Left renal cortex interstitium (tissue), 4 donors: ENCODE measurements around the gene HDHD3. TPM values are rescaled to one million over a fixed set of nuclear protein-coding genes. Genes with fewer than 3 reads are reported as not detected.
"Not testable (repeated sequence)": the region's sequence is repeated elsewhere in the genome, so short reads cannot be mapped to it uniquely, and the experiment has no call there.

Experiments
- DNase-seq, 4 donors: peaks; one replicate each; pipeline ENCODE4 v3.0.0-alpha.2; 2013; ENCODE audit warnings: low read depth in 4 of 4, low spot score in 2 of 4, missing footprints in 1 of 4
- polyA plus RNA-seq, 4 donors: library from polyadenylated mRNA; unstranded; fragments of 120-200 nt; gene quantifications; one replicate each; pipeline ENCODE4 v1.2.1, GENCODE V29; 2013; ENCODE audit not compliant: insufficient read length in 4 of 4

HDHD3 gene
- polyA plus RNA-seq, 4 donors, result 31.3 to 49.3 (median 38.1) TPM

- no peak for DNase-seq
These were observed 13.6 kb upstream of the HDHD3 start for GRCh38 chr9:113390192-113390960.

DNA sequence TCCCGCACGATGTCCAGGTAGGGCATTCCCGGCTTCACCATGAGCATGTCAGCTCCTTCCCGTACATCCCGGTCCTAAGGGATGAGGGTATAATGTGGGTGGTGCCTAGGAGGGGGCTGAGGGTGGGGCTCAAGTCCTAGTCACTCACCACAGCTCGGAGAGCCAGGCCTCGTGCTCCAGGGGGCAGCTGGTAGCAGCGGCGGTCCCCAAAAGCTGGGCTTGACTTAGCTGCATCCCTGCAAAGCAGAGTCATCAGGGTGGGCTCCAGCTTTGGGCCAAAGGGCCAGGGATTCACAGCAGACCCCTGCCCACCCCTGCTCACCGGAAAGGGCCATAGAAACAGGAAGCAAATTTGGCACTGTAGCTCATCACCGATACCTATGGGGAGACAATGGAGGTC lies 12.7 kb upstream of the HDHD3 start:
- no peak for DNase-seq

- no peak for DNase-seq
These were observed 12.0 kb upstream of the HDHD3 start for GRCh38 chr9:113388833-113389232.

GRCh38 chr9:113387560-113388230 lies 10.9 kb upstream of the HDHD3 start:
- DNase-seq, result no peak

- no peak for DNase-seq
These were observed 10.0 kb upstream of the HDHD3 start for GRCh38 chr9:113386571-113387393.

DNA sequence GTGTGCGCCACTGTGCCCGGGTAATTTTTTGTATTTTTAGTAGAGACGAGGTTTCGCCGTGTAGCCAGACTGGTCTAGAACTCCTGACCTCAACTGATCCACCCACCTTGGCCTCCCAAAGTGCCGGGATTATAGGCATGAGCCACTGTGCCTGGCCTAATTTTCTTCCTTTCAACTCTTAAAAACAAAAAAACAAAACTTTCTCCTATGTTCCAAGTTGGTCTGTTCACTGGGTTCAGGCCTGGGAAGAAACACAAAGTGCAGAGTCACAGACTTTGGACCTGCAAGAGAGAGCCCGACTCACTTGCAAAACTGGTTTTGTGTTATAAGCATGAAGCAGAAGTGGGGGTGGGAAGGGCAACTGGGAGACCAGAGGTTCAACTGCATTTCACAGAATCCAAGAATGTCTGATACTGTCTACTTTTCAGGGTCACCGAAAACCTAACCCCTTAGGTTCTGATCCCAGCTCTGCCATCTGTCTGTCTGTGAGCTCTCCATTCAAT lies 5.2 kb upstream of the HDHD3 start:
- peak in 1 of 4 donors; percentile 55 for DNase-seq

DNA sequence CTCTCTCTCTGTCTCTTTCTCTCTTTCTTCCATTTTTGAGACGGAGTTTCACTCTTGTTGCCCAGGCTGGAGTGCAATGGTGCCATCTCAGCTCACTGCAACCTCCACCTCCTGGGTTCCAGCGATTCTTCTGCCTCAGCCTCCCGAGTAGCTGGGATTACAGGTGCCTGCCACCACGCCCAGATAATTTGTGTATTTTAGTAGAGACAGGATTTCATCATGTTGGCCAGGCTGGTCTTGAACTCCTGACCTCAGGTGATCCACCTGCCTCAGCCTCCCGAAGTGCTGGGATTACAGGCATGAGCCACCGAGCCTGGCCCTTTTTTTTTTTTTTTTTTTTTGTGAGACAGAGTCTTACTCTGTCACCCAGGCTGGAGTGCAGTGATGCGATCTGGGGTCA lies 4.7 kb upstream of the HDHD3 start:
- DNase-seq, result not testable (repeated sequence)

DNA sequence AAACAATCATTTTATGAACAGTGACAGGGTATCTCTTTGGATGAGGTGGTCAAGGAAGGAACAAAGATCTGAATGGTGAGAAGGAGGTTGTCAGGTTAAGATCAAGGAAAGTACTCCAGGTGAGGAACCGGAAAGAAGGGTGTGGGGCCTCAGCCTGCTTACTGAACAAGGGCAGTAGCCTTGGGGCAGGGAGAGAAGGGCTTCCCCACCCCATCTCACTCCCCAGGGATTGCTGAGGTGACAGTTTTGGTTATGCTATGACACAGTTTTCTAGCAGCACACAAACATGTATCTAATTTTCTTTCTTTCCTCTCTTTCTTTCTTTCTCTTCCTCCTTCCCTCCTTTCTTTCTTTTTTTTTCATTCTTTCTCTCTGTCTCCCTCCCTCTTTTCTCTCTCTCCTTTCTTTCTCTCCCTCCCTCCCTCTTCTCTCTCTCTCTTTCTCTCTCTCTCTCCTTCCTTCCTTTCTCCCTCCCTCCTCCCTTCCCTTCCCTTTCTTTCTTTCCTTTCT lies 4.1 kb upstream of the HDHD3 start:
- DNase-seq, result no peak

DNA sequence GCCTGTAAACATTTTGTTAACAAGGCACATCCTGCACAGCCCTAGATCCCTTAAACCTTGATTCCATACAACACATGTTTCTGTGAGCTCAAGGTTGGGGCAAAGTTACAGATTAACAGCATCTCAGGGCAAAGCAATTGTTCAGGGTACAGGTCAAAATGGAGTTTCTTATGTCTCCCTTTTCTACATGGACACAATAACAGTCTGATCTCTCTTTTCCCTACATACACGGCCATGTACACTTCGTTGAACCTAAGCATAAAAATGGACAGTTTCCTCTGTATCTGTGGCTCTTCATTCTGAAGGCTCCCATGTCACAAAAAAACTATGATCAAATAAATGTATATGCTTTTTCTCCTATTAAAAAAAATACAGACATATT lies 3.0 kb upstream of the HDHD3 start:
- DNase-seq, result not testable (repeated sequence)

DNA sequence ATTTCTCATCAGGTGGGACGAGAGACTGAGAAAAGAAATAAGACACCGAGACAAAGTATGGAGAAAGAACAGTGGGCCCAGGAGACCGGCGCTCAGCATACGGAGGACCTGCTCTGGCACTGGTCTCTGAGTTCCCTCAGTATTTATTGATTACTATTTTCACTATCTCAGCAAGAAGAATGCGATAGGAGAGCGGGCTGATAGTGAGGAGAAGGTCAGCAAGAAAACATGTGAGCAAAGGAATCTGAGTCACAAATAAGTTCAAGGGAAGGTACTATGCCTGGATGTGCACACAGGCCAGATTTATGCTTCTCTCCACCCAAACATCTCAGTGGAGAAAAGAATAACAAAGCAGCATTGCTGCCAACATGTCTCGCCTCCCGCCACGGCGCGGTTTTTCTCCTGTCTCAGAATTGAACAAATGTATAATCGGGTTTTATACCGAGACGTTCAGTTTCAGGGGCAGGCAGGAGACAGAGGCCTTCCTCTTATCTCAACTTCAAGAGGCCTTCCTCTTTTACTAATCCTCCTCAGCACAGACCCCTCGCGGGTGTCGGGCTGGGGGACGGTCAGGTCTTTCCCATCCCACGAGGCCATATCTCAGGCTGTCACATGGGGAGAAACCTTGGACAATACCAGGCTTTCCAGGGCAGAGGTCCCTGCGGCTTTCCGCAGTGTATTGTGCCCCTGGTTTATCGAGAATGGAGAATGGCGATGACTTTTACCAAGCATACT lies 2.5 kb upstream of the HDHD3 start:
- not testable (repeated sequence) for DNase-seq

- DNase-seq, result no peak
These were observed 1.4 kb downstream of the HDHD3 start for GRCh38 chr9:113375057-113376023.

DNA sequence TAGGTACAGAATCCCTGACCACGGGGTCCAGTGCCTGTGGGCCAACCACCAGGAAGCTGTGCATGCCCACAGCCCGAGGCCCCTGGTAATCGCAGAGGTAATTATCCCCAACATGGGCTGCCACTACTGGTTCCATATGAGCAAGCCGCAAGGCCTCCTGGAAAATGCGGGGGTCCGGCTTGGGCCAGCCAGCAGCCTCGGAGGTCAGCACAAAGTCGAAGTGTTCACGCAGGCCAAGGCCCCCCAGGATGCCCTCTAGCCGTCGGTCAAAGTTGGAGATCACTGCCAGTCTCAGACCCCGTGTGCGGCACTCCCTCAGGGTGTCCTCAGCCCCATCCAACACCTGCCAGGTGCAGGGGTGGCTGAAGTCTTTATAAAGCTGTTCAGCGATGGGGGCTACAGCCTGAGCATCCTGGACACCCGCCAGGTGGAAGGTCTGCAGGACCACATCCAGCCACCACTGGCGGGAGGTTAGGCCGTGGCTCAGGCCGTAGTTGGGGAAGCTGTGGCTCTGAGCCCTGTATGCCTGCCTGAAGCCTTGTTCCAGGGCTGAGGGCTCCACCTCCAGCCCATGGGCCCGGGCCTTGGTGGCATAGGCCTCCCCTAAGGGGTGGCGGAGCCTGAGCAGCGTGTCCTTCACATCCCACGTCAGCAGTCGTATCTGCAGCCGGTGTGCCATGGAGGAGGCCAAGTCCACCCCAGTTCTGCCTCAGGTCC lies 3.0 kb downstream of the HDHD3 start:
- DNase-seq, result no peak

GRCh38 chr9:113373256-113373655 lies 3.5 kb downstream of the HDHD3 start:
- DNase-seq, result no peak

GRCh38 chr9:113372059-113372458 lies 4.7 kb downstream of the HDHD3 start:
- no peak for DNase-seq

- no peak for DNase-seq
These were observed 5.9 kb downstream of the HDHD3 start for GRCh38 chr9:113370806-113371325.

GRCh38 chr9:113369855-113370140 lies 7.0 kb downstream of the HDHD3 start:
- DNase-seq, result no peak

GRCh38 chr9:113368982-113369854 lies 7.6 kb downstream of the HDHD3 start:
- DNase-seq, result no peak
